ENCODE data around the gene MPP7.

MPP7 gene

GRCh38 chr10:28263136-28263857 is 39.6 kb downstream of the MPP7 start:
- no peak for DNase-seq

- DNase-seq = no peak
Measured at GRCh38 chr10:28256776-28257175, 46.1 kb downstream of the MPP7 start.

GRCh38 chr10:28254290-28254985 is 48.4 kb downstream of the MPP7 start:
- no peak for DNase-seq

- no peak for DNase-seq
Measured at GRCh38 chr10:28253169-28253785, 49.6 kb downstream of the MPP7 start.

Measured in activated CD4-positive, alpha-beta T cell treated with anti-CD3 and anti-CD28 coated beads, Interleukin-2, amount 50 U/mL, for 4 hours (primary cell).